ENCODE measurements around the gene LRRC8E.

The LRRC8E gene

GRCh38 chr19:7868326-7868670 is 20.0 kb upstream of the LRRC8E start:
- no peak for DNase-seq

- peak; percentile 94 for DNase-seq
Observed at GRCh38 chr19:7868671-7869452, 19.4 kb upstream of the LRRC8E start.

- DNase-seq: no peak
Observed at GRCh38 chr19:7869453-7869909, 18.8 kb upstream of the LRRC8E start.

- no peak for DNase-seq
Observed at GRCh38 chr19:7869910-7870511, 18.3 kb upstream of the LRRC8E start.

GRCh38 chr19:7870571-7871436 is 17.5 kb upstream of the LRRC8E start:
- DNase-seq: no peak

GRCh38 chr19:7871437-7872305 is 16.6 kb upstream of the LRRC8E start:
- DNase-seq: peak; percentile 54

GRCh38 chr19:7872306-7873204 is 15.8 kb upstream of the LRRC8E start:
- no peak for DNase-seq

GRCh38 chr19:7873304-7874075 is 14.8 kb upstream of the LRRC8E start:
- no peak for DNase-seq

GRCh38 chr19:7874076-7874896 is 14.0 kb upstream of the LRRC8E start, which contains the start of gene PRR36:
PRR36 (minus strand) TSS chr19:7874390; CDS start chr19:7873689, 701 bp downstream.
- peak; percentile 76 for DNase-seq

- DNase-seq: no peak
Observed at GRCh38 chr19:7874897-7875273, 13.4 kb upstream of the LRRC8E start.

- no peak for DNase-seq
Observed at GRCh38 chr19:7877249-7877836, 11.0 kb upstream of the LRRC8E start.

GRCh38 chr19:7879111-7879807 is 9.1 kb upstream of the LRRC8E start:
- DNase-seq: no peak

- no peak for DNase-seq
Observed at GRCh38 chr19:7879836-7880235, 8.5 kb upstream of the LRRC8E start.

- no peak for DNase-seq
Observed at GRCh38 chr19:7881910-7882309, 6.4 kb upstream of the LRRC8E start.

- DNase-seq: no peak
Observed at GRCh38 chr19:7883105-7883504, 5.2 kb upstream of the LRRC8E start.

GRCh38 chr19:7883796-7884570 is 4.3 kb upstream of the LRRC8E start:
- no peak for DNase-seq

- no peak for DNase-seq
Observed at GRCh38 chr19:7885818-7886217, 2.5 kb upstream of the LRRC8E start.

All from 8988T (cell line).